GM18502 (cell line): ENCODE data around the gene CKAP5.
"Not testable (repeated sequence)": the region's sequence is repeated elsewhere in the genome, so short reads cannot be mapped to it uniquely, and the experiment has no call there.

Experiments
- ATAC-seq: cut with Tn5 transposase; IDR thresholded peaks from one replicate; pipeline ENCODE4 v1.9.1; 2021; ENCODE audit warnings: mild to moderate bottlenecking; ENCODE audit not compliant: unreplicated experiment, poor library complexity

CKAP5 gene

DNA sequence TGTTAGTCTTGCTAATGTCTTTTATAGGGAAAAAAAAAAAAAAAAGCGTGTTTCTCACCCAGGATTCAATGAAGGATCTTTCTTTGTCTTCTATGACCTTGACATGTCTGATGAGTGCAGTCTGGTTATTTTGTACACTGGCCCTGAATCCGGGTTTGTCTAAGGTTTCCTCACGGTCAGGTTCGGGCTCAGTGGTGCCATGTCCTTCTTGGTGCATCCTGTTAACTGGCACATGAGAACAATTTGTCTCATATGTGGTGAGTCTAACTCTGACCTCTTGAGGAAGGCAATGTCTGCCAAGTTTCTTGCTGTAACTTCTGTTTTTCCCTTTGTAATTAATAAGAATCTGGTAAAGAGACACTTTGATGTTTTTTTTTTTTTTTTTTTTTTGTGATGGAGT is 114.5 kb downstream of the CKAP5 start:
- ATAC-seq, result no peak

DNA sequence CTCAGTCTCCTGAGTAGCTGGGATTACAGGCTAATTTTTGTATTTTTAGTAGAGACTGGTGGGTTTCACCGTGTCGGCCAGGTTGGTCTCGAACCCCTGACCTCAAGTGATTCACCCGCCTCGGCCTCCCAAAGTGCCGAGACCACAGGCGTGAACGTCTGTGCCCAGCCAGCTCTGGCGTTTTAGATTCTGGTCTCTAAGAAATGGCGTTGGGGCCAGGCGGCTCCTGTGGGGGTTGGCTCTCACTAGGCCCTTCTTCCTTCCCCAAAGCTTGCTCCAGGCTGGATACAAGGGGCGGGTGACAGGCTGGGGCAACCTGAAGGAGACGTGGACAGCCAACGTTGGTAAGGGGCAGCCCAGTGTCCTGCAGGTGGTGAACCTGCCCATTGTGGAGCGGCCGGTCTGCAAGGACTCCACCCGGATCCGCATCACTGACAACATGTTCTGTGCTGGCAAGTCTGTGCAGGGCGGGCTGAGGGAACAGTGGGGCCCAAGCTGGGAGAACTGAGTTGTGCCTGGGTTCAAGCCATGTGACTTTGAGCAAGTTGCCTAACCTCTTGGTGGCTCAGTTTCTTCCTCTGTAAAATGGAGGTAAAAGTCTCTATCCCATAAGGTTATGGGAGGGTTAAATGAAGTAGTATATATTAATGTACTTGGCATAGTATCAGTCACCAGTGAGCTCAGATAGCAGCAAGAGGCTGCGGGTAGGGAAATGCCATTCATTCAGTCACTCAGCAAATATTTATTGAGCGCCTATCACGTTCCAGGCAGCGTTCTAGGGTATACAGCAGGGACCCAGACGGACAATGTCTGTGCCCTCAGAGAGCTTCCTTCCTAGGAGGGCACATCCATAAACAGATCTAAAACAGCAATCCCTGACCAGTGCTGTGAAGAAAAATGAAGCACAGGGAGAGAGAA is 116.7 kb downstream of the CKAP5 start:
- ATAC-seq, result no peak

- no peak for ATAC-seq
Observed at GRCh38 chr11:46728659-46729040, 117.4 kb downstream of the CKAP5 start.

GRCh38 chr11:46727952-46728658 is 118.0 kb downstream of the CKAP5 start:
- ATAC-seq, result no peak

- ATAC-seq, result no peak
Observed at GRCh38 chr11:46726206-46726862, 119.7 kb downstream of the CKAP5 start.

- ATAC-seq, result no peak
Observed at GRCh38 chr11:46725338-46726205, 120.5 kb downstream of the CKAP5 start.

GRCh38 chr11:46724088-46724487 is 122.0 kb downstream of the CKAP5 start:
- no peak for ATAC-seq

- ATAC-seq, result no peak
Observed at GRCh38 chr11:46723359-46723680, 122.8 kb downstream of the CKAP5 start.

DNA sequence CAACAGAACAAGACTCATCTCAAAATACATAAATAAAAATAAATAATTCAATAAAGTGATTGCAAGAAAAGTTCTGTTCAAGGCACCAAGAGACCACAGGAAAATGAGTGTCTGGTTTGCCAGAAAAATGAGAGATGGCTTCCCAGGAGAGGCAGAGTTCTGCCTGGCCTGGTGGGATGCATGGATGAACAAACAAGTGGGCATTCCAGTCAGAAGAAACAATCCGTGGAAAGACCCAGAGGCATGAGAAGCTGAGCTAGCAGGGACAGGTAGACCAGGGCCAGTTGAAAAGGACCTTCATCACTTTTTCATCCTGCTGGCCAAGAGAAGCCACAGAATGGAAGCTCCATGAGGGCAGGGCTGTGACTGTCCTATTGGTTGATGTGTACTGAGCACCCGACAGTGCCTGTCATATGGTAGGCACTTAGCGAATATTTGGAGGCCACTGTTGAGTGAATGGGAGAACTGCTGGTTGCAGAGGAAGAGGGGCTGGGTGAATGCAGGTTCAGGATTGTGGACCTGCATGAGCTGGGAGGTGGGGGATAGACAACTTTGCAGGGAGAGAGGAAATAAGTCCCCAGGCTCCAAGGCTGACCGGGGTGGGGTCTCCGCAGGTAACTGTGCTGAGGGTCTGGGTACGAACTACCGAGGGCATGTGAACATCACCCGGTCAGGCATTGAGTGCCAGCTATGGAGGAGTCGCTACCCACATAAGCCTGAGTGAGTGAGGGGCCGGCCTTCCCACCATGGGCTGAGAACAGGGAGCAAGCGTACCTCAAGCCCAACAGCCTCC is 123.3 kb downstream of the CKAP5 start:
- ATAC-seq, result no peak

GRCh38 chr11:46721286-46721685 is 124.8 kb downstream of the CKAP5 start:
- no peak for ATAC-seq

DNA sequence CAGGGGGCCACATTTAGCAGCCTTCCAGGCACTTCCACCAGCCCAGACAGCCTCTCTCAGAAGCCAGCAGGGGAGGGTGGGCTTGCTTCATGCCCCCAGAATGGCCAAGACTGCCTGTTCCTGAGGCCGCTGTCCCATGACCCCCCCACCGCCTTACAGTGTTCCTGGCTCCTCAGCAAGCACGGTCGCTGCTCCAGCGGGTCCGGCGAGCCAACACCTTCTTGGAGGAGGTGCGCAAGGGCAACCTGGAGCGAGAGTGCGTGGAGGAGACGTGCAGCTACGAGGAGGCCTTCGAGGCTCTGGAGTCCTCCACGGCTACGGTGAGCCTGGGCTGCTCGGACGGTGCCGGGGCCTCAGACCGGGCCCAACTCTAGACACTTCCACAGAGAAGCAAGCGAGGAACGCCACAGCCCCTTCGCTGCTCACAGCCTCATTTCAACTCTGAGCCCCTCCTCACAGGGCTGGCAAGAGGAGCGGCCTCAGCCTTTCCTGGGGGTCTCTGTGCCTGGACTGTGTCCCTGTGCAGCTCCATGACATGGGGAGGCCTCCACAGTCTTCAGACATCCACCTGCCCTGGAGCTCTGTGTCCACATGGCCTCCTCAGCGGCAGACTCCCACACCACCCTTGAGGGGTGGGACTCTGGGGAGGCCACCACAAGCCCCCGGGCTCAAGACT is 126.4 kb downstream of the CKAP5 start:
- no peak for ATAC-seq

- ATAC-seq, result no peak
Observed at GRCh38 chr11:46719048-46719542, 127.0 kb downstream of the CKAP5 start, which contains the start of gene F2. Gene F2 (plus strand): TSS chr11:46719213. CDS start chr11:46719236, 23 bp downstream.

GRCh38 chr11:46718155-46719019 is 127.7 kb downstream of the CKAP5 start:
- no peak for ATAC-seq

DNA sequence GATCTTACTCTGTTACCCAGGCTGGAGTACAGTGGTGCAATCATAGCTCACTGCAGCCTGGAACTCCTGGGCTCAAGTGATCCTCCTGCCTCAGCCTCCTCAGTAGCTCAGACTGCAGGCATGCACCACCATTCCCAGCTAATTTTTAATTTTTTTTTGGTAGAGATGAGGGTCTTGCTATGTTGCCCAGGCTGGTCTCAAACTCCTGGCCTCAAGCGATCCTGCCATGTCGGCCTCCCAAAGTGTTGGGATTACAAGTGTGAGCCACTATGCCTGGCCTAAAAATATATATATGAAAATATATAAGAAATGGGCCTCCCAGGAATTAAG is 128.3 kb downstream of the CKAP5 start:
- not testable (repeated sequence) for ATAC-seq

GRCh38 chr11:46712874-46713576 is 133.1 kb downstream of the CKAP5 start:
- ATAC-seq, result no peak

DNA sequence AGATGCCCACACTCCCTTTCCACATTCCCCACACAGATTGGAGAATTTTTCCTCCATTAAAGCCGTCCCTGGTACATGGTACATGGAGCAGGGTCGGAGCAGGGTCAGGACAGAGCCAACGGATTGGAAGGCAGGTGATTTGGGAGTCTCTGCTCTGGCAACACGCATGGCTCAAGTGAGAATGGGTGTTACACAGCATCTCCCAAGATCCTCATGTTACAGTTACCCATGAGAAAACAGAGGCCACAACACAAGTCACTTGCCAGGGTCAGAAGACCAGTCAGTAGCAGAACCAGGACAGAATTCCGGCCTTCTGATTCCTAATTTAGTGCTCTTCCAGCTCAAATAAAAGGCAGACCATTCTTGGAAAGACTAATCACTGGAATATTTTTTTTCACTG is 134.8 kb downstream of the CKAP5 start:
- ATAC-seq, result no peak

DNA sequence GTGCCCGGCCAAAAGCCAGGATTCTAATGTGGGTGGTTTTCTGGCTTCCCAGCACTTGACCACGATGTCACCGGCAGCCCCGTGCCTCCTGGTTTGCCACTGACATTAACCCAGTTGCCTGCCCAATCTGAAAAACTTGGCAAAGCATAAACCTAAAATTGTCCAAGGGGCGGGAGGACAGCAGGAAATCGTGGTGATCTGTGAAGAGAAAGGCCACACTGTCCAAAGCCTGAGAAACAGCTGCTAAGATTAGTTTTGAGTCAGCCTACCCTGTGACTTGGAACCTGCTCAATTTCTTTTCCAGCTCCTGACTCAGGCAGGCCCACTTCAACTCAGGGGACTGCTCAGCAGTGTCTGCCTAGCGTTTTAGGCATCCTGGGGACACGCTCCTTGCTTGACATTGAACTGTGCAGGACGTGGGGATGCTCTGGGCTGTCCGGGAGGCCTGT is 135.2 kb downstream of the CKAP5 start:
- ATAC-seq, result no peak
